ENCODE results near the gene TMEM255B. TPM values are rescaled to one million over a fixed set of nuclear protein-coding genes. Genes with fewer than 3 reads are reported as not detected.

The TMEM255B gene
- total and polyA plus RNA-seq, 2 of the 4 experiments (the other 2 are of a cell fraction): 0.36 to 0.94 TPM

DNA sequence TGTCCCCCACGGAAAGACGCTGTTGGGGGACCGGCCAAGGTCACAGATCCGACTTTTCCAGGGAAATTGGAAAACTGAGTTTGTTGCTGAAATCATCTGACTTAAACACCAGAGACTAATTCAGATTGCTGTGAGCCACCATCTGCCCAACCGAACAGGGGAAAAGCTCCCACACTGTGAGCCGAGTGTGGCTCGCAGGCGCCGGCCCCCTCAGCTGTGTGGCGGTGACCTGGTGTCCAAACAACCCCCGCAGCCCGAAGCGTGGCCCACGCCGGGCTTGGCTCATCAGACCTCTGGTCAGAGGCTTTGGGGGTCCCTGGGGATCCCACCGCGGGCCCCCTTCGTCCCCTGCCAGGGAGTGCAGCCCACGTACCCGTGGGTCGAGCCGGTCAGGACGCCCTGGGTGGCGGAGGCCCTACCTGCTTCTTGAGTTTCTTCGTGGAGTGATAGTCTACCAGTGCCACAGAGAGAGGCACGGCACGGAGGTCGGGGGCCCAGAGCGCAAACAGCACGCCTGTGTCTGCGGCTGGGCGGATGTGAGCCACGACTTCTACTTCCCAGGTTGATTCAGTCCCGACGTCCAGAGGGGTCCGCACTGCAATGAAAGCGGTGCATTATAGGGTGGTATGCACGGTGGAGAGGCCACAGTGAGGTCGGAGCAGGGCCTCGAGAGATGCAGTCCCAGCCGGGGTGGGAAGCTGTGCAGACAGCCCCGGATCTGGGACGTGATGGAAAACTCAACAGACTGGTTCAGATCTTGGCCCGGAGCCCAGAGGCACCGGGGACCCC, 64.1 kb downstream of the TMEM255B start:
- peak overlapping the region; percentile 78 for H2AK9ac ChIP-seq (replicated peaks; ENCODE audit: low read depth, low read length, poor library complexity)
- WGBS, 2 experiments (ENCODE audit: extremely low coverage in 2 of 2, insufficient read length in 1 of 2): 94% methylated on average over 30 of the region's 45 CpGs; no CpG with 5 or more reads in 1 of the 2 experiments
- H3K4me3 ChIP-seq (ENCODE audit: insufficient read depth, low read depth, low read length): no peak overlapping the region
- H3K79me1 ChIP-seq (ENCODE audit: low read depth in 1 of 2, low read length in 2 of 2): peaks cover 8 to 69% of the 10 kb centered on the region in 2 experiments
- BruUV-seq (replicated peaks): no TSS peak
- H3K4me2 ChIP-seq (ENCODE audit: low read depth, low read length): no peak overlapping the region
- H3K9me3 ChIP-seq (ENCODE audit: control insufficient read depth, insufficient read depth, low read length): no peaks in the 10 kb centered on the region
- H4K8ac ChIP-seq (ENCODE audit: low read depth in 2 of 2, low read length in 2 of 2): peak overlapping the region in 1 of 2 experiments; percentile 9; a peak in 1 of 4 replicates
- intact Hi-C loops (cut with micrococcal nuclease) (no loop called here), dilution Hi-C loops (cut with HindIII; ENCODE audit: low sequenced_read_pairs, unreplicated experiment) (no loop called here), in situ Hi-C loops (cut with MboI; ENCODE audit: low sequenced_read_pairs) (no loop called here)
- ATAC-seq (ENCODE audit: low read depth) (no peak), DNase-seq (no peak)
- H4K5ac ChIP-seq (ENCODE audit: low read depth, low read length): no peak overlapping the region
- CTCF ChIA-PET: no interaction called here
- TF ChIP-seq FOS (IDR thresholded peaks at IDR 0.05; ENCODE audit: low read depth, low read length): no peak
- no peak for TF ChIP-seq RAD21 (IDR thresholded peaks at IDR 0.05; ENCODE audit: low read length)
- TF ChIP-seq, protein P1, sequence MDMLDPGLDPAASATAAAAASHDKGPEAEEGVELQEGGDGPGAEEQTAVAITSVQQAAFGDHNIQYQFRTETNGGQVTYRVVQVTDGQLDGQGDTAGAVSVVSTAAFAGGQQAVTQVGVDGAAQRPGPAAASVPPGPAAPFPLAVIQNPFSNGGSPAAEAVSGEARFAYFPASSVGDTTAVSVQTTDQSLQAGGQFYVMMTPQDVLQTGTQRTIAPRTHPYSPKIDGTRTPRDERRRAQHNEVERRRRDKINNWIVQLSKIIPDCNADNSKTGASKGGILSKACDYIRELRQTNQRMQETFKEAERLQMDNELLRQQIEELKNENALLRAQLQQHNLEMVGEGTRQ (IDR thresholded peaks at IDR 0.05; ENCODE audit: low read depth, low read length): no peak
- TF ChIP-seq, protein P2, sequence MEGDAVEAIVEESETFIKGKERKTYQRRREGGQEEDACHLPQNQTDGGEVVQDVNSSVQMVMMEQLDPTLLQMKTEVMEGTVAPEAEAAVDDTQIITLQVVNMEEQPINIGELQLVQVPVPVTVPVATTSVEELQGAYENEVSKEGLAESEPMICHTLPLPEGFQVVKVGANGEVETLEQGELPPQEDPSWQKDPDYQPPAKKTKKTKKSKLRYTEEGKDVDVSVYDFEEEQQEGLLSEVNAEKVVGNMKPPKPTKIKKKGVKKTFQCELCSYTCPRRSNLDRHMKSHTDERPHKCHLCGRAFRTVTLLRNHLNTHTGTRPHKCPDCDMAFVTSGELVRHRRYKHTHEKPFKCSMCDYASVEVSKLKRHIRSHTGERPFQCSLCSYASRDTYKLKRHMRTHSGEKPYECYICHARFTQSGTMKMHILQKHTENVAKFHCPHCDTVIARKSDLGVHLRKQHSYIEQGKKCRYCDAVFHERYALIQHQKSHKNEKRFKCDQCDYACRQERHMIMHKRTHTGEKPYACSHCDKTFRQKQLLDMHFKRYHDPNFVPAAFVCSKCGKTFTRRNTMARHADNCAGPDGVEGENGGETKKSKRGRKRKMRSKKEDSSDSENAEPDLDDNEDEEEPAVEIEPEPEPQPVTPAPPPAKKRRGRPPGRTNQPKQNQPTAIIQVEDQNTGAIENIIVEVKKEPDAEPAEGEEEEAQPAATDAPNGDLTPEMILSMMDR (conservative IDR thresholded peaks at IDR 0.05; ENCODE audit: low read depth, low read length): no peak
- no peak for TF ChIP-seq MXI1 (IDR thresholded peaks at IDR 0.05; ENCODE audit: borderline replicate concordance, low read depth, low read length)
- TF ChIP-seq, protein P3, sequence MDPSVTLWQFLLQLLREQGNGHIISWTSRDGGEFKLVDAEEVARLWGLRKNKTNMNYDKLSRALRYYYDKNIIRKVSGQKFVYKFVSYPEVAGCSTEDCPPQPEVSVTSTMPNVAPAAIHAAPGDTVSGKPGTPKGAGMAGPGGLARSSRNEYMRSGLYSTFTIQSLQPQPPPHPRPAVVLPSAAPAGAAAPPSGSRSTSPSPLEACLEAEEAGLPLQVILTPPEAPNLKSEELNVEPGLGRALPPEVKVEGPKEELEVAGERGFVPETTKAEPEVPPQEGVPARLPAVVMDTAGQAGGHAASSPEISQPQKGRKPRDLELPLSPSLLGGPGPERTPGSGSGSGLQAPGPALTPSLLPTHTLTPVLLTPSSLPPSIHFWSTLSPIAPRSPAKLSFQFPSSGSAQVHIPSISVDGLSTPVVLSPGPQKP (IDR thresholded peaks at IDR 0.05; ENCODE audit: borderline replicate concordance, low read depth, low read length): no peak
- TF ChIP-seq RCOR1 (IDR thresholded peaks at IDR 0.05; ENCODE audit: insufficient replicate concordance, low read length): no peak
- TF ChIP-seq MAZ (IDR thresholded peaks at IDR 0.05; ENCODE audit: borderline replicate concordance, low read depth, low read length): no peak
- TF ChIP-seq NFE2L2 (IDR thresholded peaks at IDR 0.05; ENCODE audit: low read depth, low read length): no peak
- TF ChIP-seq MAFK (IDR thresholded peaks at IDR 0.05; ENCODE audit: low read depth, low read length): no peak
- TF ChIP-seq SMC3 (IDR thresholded peaks at IDR 0.05; ENCODE audit: low read depth, low read length): no peak
- TF ChIP-seq BHLHE40 (IDR thresholded peaks at IDR 0.05; ENCODE audit: low read depth, low read length): no peak
- peak overlapping the region; percentile 51 for H2AFZ ChIP-seq (replicated peaks; ENCODE audit: low read length, poor library complexity)
- no peak overlapping the region for H3K27ac ChIP-seq (ENCODE audit: insufficient read depth, low read length)
- H2BK5ac ChIP-seq (ENCODE audit: low read depth, low read length, poor library complexity, severe bottlenecking): peak overlapping the region; percentile 92
- no peak overlapping the region for H3K9ac ChIP-seq (ENCODE audit: low read depth, low read length)
- no peaks in the 10 kb centered on the region for H3K27me3 ChIP-seq (ENCODE audit: control insufficient read depth, insufficient read depth, low read length)
- H3K4ac ChIP-seq (ENCODE audit: low read depth, low read length): 0 out of 2 replicates have a peak overlapping the region, but pooled peaks have one; percentile 90
- 0 out of 2 replicates have a peak overlapping the region, but pooled peaks have one; percentile 16 for H3K23ac ChIP-seq (ENCODE audit: low read depth, low read length)
- H2BK20ac ChIP-seq (ENCODE audit: low read depth, low read length): no peak overlapping the region
- H2BK120ac ChIP-seq (ENCODE audit: low read depth, low read length): peak overlapping the region; percentile 6; the same call in 1 of the 2 replicates
- peaks cover 7% of the 10 kb centered on the region; the same call in 1 of the 2 replicates for H3K9me1 ChIP-seq (ENCODE audit: insufficient read depth, low read length)
- peaks cover 53% of the 10 kb centered on the region for H3K36me3 ChIP-seq (ENCODE audit: control insufficient read depth, insufficient read depth, low read length)
- H3K4me1 ChIP-seq (ENCODE audit: control insufficient read depth, insufficient read depth, low read length): peaks cover 23% of the 10 kb centered on the region
- H3K18ac ChIP-seq (ENCODE audit: low read depth, low read length): no peak overlapping the region
- H4K91ac ChIP-seq (ENCODE audit: insufficient read depth, low read depth, low read length): no peak overlapping the region
- POLR2A ChIA-PET (ENCODE audit: unreplicated experiment): no interaction called here
- peak overlapping the region; percentile 65; the same call in 1 of the 2 replicates for H2AK5ac ChIP-seq (ENCODE audit: low read depth, low read length)
- peaks cover 40% of the 10 kb centered on the region for H4K20me1 ChIP-seq (ENCODE audit: insufficient read depth, low read length)
- H3K14ac ChIP-seq (replicated peaks; ENCODE audit: low read depth, low read length): 0 out of 2 replicates have a peak overlapping the region, but pooled peaks have one; percentile 29
- no peak overlapping the region for H2BK15ac ChIP-seq (ENCODE audit: low read depth, low read length)
- no peak overlapping the region for H3K56ac ChIP-seq (ENCODE audit: extremely low read depth, insufficient read depth, low read length)

All from IMR-90 (cell line).